Nephron progenitor cell (in vitro differentiated cells): ENCODE measurements around the gene JMJD7.

Experiments used
- DNase-seq: peaks from one replicate; pipeline ENCODE4 v3.0.0; 2021
- H3K27ac Mint-ChIP-seq: 2 replicates; pipeline ENCODE4 v1.8.0; 2021; ENCODE audit warnings: mild to moderate bottlenecking, moderate library complexity, mixed read lengths
- H3K27me3 Mint-ChIP-seq: 2 replicates; pipeline ENCODE4 v1.8.0; 2021; ENCODE audit warnings: mild to moderate bottlenecking, low read depth, mixed read lengths; ENCODE audit not compliant: poor library complexity
- H3K36me3 Mint-ChIP-seq: 2 replicates; pipeline ENCODE4 v1.8.0; 2021; ENCODE audit warnings: low read depth, mixed read lengths
- H3K4me1 Mint-ChIP-seq: 2 replicates; pipeline ENCODE4 v1.8.0; 2021; ENCODE audit warnings: mixed read lengths
- H3K4me3 Mint-ChIP-seq: 2 replicates; pipeline ENCODE4 v1.8.0; 2021; ENCODE audit warnings: mild to moderate bottlenecking, moderate library complexity, mixed read lengths
- H3K9me3 Mint-ChIP-seq: 2 replicates; pipeline ENCODE4 v1.8.0; 2021; ENCODE audit warnings: mild to moderate bottlenecking, moderate library complexity, mixed read lengths
- TF ChIP-seq, protein P1 (sequence below): fragments of 200-600 bp; sonication (generic); IDR thresholded peaks from 2 replicates; pipeline ENCODE4 v1.5.0; 2021; ENCODE audit warnings: antibody characterized with exemption

Gene JMJD7

DNA sequence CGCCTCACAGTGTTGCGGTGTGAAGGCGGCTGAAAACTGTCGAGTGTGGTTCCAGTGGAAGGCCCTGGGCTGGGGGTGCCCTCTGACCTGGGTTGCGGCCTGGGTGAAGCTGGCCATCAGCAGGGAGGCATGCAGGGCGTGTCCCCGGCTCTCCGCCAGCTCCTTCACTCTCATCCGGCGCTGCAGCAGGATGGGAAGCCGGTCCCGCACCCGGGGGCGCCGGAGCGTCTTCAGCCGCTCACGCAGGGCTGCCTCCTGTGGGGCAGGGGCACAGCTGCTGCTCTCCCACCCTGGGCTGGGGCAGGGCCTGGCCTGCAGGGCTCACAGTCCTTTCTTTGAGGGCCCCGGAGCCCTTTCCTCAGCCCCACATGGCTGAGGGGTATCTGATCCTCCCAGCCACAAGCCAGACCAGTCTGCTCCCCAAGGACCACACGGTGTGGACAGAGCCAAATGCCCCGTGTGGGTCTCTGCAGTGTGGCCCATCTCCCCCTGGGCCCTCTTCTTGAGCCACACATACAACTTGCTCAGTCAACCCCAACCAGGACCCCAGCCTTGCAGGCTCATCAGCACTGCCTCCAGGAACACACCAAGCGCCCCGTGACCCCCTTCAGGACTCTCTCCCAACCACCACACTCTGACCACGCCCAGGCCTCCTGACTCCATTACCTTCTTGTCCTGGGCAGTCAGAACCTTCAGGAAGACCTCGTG lies 39.1 kb downstream of the JMJD7 start:
- Mint-ChIP-seq H3K4me3 (peak overlapping the region; percentile 64), H3K27me3 (peaks cover 5% of the 10 kb centered on the region), H3K27ac (peak overlapping the region; percentile 83), H3K4me1 (peaks cover 63% of the 10 kb centered on the region), H3K36me3 (no peaks in the 10 kb centered on the region), H3K9me3 (no peaks in the 10 kb centered on the region)
- DNase-seq, result no peak
- TF ChIP-seq, protein P1, sequence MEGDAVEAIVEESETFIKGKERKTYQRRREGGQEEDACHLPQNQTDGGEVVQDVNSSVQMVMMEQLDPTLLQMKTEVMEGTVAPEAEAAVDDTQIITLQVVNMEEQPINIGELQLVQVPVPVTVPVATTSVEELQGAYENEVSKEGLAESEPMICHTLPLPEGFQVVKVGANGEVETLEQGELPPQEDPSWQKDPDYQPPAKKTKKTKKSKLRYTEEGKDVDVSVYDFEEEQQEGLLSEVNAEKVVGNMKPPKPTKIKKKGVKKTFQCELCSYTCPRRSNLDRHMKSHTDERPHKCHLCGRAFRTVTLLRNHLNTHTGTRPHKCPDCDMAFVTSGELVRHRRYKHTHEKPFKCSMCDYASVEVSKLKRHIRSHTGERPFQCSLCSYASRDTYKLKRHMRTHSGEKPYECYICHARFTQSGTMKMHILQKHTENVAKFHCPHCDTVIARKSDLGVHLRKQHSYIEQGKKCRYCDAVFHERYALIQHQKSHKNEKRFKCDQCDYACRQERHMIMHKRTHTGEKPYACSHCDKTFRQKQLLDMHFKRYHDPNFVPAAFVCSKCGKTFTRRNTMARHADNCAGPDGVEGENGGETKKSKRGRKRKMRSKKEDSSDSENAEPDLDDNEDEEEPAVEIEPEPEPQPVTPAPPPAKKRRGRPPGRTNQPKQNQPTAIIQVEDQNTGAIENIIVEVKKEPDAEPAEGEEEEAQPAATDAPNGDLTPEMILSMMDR, result no peak

DNA sequence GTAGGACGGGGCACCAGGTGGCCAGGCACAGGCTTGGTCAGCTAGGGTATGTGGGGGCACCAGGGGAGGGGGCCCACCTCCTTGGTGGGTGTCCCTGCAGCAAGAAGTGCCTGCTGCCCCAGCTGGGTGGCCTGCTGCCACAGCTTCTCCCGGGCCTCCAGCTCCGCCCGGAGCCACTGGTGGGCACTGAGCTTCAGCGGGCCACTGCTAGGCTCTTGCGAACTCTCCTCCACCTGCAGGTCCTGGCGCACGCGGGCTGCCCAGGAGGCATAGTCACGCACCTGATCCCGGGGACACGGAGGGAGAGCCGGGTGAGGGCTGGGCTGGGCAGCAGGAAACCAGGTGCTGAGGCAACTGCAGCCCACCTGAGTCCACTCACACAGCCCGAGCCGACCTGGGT lies 40.4 kb downstream of the JMJD7 start:
- H3K4me3 Mint-ChIP-seq, result no peak overlapping the region
- DNase-seq, result no peak
- no peak overlapping the region for H3K27ac Mint-ChIP-seq
- TF ChIP-seq, protein P1, result no peak
- H3K27me3 Mint-ChIP-seq, result peaks cover 17% of the 10 kb centered on the region
- no peaks in the 10 kb centered on the region for H3K36me3 Mint-ChIP-seq
- H3K9me3 Mint-ChIP-seq, result no peaks in the 10 kb centered on the region
- peaks cover 51% of the 10 kb centered on the region for H3K4me1 Mint-ChIP-seq

DNA sequence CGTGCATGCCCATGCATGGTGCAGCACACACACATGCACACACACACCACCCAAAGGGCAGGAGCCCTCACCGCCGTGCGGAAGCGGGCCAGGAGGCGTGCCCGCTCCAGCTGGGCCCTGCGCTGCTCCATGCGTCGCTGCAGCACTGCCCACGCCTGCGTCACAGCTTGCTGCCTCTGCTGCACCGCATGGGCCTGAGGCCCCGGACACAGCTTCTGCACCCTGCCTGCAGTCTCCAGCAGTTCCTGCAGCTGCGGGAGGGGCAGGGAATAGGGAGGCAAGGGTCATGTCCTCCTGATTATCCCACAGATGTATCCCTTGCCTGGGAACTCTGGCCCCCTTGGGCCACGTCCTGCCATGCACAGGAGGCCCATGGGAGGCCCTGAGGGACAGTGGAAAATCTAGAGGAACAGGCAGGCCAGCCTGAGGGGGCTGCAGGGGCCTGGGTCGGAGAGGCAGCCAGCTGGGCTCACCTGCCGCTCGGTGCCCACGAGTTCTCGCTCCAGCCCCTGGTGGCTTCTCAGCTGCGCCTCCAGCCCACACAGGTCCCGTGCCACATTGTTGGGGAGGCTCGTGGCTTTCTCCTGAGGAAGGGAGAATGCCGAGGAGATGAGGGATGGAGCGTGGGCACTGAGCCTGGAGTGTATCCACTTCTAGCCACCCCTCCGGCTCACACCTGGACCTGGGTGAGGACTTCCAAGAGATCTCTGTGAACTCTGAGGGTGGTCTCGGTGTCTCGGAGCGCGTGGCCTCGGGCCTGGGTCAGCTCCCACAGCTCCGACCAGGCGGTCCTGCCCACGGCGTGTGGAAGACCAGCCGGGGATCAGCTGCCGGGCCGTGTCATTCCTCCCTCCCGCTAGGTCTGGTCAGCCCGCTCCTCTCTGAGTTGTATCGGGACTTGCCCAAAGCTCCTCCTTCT lies 42.1 kb downstream of the JMJD7 start:
- H3K27me3 Mint-ChIP-seq, result peaks cover 15% of the 10 kb centered on the region
- DNase-seq, result no peak

DNA sequence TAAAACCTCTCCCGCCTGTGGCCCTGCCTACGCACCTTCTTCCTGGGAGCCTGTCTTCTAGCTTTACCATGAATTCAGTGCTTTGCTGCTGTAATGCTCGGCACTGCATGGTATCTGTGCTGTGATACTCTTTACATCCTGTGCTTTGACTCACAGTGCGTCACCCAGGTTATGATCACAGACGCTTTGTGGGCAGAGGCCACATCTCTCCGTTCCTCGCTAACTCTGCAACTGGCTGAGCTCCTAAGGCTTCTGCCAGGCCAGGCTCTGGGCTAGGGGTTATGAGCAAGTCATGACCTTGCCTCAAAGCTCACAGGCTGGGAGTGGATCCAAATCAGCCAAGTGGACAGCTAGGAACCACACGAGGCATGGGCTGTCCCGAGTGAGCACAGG lies 42.8 kb downstream of the JMJD7 start:
- Mint-ChIP-seq H3K27me3 (peaks cover 19% of the 10 kb centered on the region), H3K4me3 (no peak overlapping the region), H3K4me1 (peaks cover 44% of the 10 kb centered on the region), H3K9me3 (no peaks in the 10 kb centered on the region), H3K27ac (peak overlapping the region; percentile 93), H3K36me3 (no peaks in the 10 kb centered on the region)
- TF ChIP-seq, protein P1, result no peak
- DNase-seq, result no peak

More for the DNA sequence above, 42.1 kb downstream of the JMJD7 start:
- no peak overlapping the region for H3K4me3 Mint-ChIP-seq
- TF ChIP-seq, protein P1, result no peak
- H3K36me3 Mint-ChIP-seq, result no peaks in the 10 kb centered on the region
- peaks cover 45% of the 10 kb centered on the region for H3K4me1 Mint-ChIP-seq
- H3K27ac Mint-ChIP-seq, result peak overlapping the region; percentile 93
- H3K9me3 Mint-ChIP-seq, result no peaks in the 10 kb centered on the region

DNA sequence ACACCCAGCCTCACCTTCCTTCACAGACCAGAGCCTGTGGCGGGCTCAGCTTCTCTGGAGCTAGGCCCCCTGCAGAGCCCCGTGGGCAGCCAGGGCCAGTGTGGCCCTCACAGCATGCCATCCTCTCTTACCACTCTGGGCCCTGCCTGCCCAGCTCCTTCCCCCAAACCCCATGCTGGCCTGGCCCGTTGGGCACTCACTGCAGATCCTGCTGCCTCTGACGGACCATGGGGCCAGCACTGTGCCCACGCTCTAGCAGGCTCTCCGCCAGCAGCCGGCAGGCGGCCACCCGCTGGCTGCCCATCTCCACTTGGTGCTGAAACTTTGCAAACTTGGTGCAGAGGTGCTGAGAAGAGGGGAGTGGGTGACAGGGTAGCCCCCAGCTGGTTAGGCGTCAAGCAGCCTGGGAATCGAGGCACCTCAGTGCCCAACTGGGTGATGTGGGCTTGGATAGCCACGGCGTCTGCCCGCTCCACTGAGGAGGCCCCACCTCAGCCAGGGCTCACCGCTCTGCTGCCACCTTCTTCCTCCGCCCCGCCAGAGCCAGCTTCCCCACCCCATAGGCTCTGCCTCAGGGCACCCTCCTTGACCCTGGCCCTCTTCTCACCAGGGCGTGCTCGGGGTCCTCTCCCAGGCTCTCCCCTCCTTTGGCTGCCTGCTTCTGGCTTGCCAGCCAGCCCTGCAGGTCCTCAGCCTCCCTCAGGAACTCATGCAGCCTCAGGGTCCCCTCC lies 43.4 kb downstream of the JMJD7 start:
- H3K4me1 Mint-ChIP-seq, result peaks cover 45% of the 10 kb centered on the region
- peaks cover 19% of the 10 kb centered on the region for H3K27me3 Mint-ChIP-seq
- H3K9me3 Mint-ChIP-seq, result no peaks in the 10 kb centered on the region
- no peaks in the 10 kb centered on the region for H3K36me3 Mint-ChIP-seq
- no peak overlapping the region for H3K27ac Mint-ChIP-seq
- TF ChIP-seq, protein P1, result no peak
- no peak overlapping the region for H3K4me3 Mint-ChIP-seq
- DNase-seq, result no peak
